GM21825 (cell line): Measurements from ENCODE around the gene PPFIA1.

Experiments used
- ATAC-seq: cut with Tn5 transposase; IDR thresholded peaks from one replicate; pipeline ENCODE4 v1.9.1; 2021; ENCODE audit warnings: mild to moderate bottlenecking, moderate library complexity; ENCODE audit not compliant: unreplicated experiment

Gene PPFIA1

DNA sequence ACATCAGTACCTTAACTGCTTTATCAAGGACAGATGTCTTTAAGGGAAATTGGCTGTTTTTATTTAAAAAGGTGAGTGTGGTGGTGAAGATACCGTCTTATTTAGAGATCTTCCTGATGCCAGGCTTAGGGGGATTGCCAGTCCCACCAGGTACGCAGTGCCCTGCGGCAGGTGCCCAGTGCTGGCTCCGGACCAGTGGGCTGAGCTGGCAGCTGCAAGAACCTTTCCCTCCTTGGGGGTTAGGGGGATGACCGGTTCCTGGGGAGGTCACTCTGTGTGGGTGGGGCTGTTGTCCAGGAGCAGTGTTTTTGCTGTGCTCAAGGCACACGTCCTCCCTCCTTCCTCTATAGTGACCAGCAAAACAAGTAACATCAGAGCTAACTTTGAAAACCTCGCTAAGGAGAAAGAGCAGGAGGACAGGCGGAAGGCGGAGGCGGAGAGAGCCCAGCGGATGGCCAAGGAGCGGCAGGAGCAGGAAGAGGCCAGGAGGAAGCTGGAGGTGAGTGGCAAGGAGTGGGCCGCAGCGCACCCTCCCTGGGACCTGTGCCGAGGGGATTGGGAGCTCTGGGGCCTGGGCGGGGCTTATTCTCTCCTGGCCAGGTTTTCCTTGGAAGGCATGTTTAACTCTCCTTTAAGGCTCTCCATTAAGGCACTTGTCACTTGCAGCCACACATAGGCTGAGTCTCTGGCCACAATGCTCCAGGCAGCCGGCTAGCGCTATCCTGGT is 158.4 kb downstream of the PPFIA1 start:
- no peak for ATAC-seq

DNA sequence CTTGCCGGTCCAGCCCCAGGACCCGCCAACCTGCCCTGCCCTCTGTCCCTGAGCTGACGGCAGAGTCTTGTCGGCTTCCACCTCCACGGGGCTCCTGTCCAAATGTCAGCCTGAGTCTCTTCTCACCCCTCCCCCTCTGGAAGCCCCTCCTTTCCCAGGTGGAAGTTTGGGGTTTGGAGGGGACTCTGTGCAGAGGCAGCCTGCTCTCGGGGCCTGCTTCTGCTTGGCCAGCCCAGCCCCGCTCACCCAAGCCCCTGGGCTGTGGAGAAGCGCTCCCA is 158.9 kb downstream of the PPFIA1 start:
- ATAC-seq, result no peak

DNA sequence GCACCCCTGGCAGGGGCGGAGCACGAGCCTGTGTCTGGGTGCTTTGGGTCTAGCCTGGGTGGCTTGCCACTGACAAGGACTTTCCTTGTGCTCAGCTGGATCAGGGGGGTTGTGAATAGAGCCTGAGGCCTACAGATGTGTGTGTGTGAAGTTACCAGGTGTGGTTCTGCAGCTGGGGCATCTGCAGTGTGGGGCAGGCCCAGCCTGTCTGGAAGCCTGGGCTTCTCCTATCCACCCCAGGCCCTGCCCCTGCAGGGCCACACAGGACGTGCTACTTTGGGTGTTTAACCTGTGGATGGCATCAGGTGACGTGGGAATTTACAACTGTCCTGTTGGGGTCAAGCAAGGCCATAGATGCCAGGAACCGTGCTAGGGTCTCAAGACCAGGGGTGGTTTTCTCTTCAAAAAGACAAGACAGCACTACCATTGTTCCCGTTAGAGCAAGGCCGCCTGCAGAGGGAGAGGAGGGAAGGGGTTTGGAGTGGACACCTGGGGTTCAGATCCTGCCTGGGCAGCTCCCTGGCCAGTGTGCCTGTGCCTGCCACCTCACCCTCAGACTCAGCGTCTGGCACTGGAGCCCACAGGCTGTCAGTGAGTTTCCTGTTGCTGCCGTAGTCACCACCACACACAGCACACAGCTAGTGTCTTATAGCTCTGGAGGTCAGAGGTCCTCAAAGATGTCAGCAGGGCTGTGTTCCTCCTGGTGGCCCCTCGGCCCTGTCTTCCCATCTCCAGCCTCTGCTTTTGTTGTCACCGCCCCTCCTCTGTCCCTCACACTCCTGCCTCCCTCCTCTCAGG is 159.4 kb downstream of the PPFIA1 start:
- ATAC-seq, result no peak

GRCh38 chr11:70430671-70431574 is 160.4 kb downstream of the PPFIA1 start:
- ATAC-seq, result no peak

- no peak for ATAC-seq
These were observed 161.1 kb downstream of the PPFIA1 start for GRCh38 chr11:70431611-70432010.

GRCh38 chr11:70432065-70432464 is 161.6 kb downstream of the PPFIA1 start:
- no peak for ATAC-seq

DNA sequence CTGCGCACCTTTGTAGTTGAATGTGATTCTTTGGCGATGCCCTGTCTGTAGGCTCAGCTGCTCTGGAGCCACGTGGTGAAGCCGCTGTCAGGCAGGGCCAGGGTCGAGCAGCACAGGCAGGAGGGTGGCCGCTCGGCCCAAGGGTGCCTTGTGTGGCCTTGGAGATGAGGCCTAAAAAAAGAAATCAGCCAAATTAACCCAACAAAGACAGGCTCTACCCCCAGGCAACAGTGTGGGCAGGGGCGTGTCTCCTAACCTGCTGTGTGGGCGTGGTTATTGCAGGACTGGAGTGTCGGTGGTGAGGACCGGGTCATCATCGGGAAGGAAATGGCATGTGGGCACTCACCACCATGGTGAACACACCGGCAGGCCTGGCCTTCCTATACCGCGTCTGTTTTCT is 162.1 kb downstream of the PPFIA1 start:
- ATAC-seq, result no peak

DNA sequence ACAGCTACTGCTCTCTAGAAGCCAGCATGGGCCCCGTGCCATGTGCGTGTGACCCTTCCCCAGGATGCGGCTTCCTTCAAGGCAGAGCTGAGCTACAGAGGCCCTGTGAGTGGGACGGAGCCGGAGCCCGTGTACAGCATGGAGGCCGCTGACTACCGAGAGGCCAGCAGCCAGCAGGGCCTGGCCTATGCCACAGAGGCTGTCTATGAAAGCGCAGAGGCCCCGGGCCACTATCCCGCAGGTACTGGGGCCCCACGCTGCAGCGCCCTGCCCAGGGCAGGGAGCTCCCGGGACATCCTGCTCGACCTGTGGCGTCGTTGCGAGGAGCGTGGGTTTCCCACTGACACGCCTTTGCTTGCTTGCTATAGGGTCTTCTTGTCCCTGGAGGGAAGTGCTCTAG is 162.5 kb downstream of the PPFIA1 start:
- ATAC-seq, result no peak

- no peak for ATAC-seq
These were observed 163.0 kb downstream of the PPFIA1 start for GRCh38 chr11:70433526-70433925.
